HepG2 (cell line): ENCODE results near the gene WASHC3. TPM values are rescaled to one million over a fixed set of nuclear protein-coding genes. Genes with fewer than 3 reads are reported as not detected.

Source experiments
- DR1 ChIP-seq: sonication (generic); formaldehyde crosslinking; IDR thresholded peaks from 2 replicates; pipeline ENCODE4 v1.8.0; 2021; ENCODE audit warnings: mild to moderate bottlenecking, missing genetic modification reagents, inconsistent platforms
- GFI1 ChIP-seq: sonication (generic); formaldehyde crosslinking; IDR thresholded peaks from 2 replicates; pipeline ENCODE4 v1.5.0; 2020; ENCODE audit warnings: missing genetic modification reagents, mild to moderate bottlenecking, borderline replicate concordance
- MTA1 ChIP-seq: sonication (generic); formaldehyde crosslinking; IDR thresholded peaks from 2 replicates; pipeline ENCODE4 v1.4.0; 2020; ENCODE audit warnings: missing genetic modification reagents, mild to moderate bottlenecking, borderline replicate concordance
- NBN ChIP-seq: fragments of 450-650 bp; conservative IDR thresholded peaks from 2 replicates; pipeline ENCODE4 v1.6.1; 2017
- NCOA2 ChIP-seq: sonication (generic); formaldehyde crosslinking; IDR thresholded peaks from 2 replicates; pipeline ENCODE4 v1.8.0; 2022; ENCODE audit warnings: inconsistent platforms
- NCOA5 ChIP-seq: sonication (generic); formaldehyde crosslinking; IDR thresholded peaks from 2 replicates; pipeline ENCODE4 v1.4.0; 2020; ENCODE audit warnings: missing genetic modification reagents
- POLR2A ChIP-seq, 2 experiments: IDR thresholded peaks; 2 replicates each; pipeline ENCODE4 v1.6.1; 2011; ENCODE audit warnings: low read depth in 2 of 2, low read length in 2 of 2, mild to moderate bottlenecking in 1 of 2, moderate library complexity in 1 of 2; ENCODE audit not compliant: insufficient read depth in 1 of 2
- ZBTB1 ChIP-seq: sonication (generic); formaldehyde crosslinking; IDR thresholded peaks from 2 replicates; pipeline ENCODE4 v1.4.0; 2020; ENCODE audit warnings: missing genetic modification reagents, borderline replicate concordance
- ZNF33B ChIP-seq: sonication (generic); formaldehyde crosslinking; IDR thresholded peaks from 2 replicates; pipeline ENCODE4 v1.5.1; 2020; ENCODE audit warnings: mild to moderate bottlenecking, missing genetic modification reagents
- ZNF570 ChIP-seq: sonication (generic); formaldehyde crosslinking; IDR thresholded peaks from 2 replicates; pipeline ENCODE4 v1.4.0; 2020; ENCODE audit warnings: mild to moderate bottlenecking, missing genetic modification reagents, borderline replicate concordance
- polyA plus RNA-seq, 8 experiments: library from polyadenylated mRNA; depleted of rRNA in 3 of 8; stranded (reverse) in 7 of 8; unstranded in 1 of 8; fragments of >200 nt; fragmentation: Illumina TruSeq in 4 of 8; extraction: Trizol in 4 of 8; gene quantifications; 2 replicates each; pipeline versions ENCODE4 v1.2.1 to v1.2.3, GENCODE V29; 2011 to 2016; ENCODE audit warnings: low read depth in 4 of 8, missing spikeins in 1 of 8, mixed read lengths in 1 of 8; ENCODE audit not compliant: insufficient read depth in 1 of 8
- total RNA-seq, 5 experiments: library from RNA; depleted of rRNA; stranded (reverse); fragments of >200 nt; fragmentation: Illumina TruSeq; extraction: Trizol; gene quantifications; 2 replicates each; pipeline ENCODE4 v1.2.3, GENCODE V29; 2016; ENCODE audit warnings: low read depth in 1 of 5
- TF ChIP-seq, protein P1 (sequence below): sonication (generic); formaldehyde crosslinking; IDR thresholded peaks from 2 replicates; pipeline ENCODE4 v1.4.0; 2020; ENCODE audit warnings: mild to moderate bottlenecking, missing genetic modification reagents
- TF ChIP-seq, protein P2 (sequence below): sonication (generic); formaldehyde crosslinking; conservative IDR thresholded peaks from 2 replicates; pipeline ENCODE4 v1.4.0; 2020; ENCODE audit warnings: missing genetic modification reagents
- TF ChIP-seq, protein P3 (sequence below): sonication (generic); formaldehyde crosslinking; IDR thresholded peaks from 2 replicates; pipeline ENCODE4 v1.5.0; 2020; ENCODE audit warnings: missing genetic modification reagents
- TF ChIP-seq, protein P4 (sequence below): sonication (generic); formaldehyde crosslinking; IDR thresholded peaks from 2 replicates; pipeline ENCODE4 v1.4.0; 2020; ENCODE audit warnings: missing genetic modification reagents, mild to moderate bottlenecking, borderline replicate concordance
- TF ChIP-seq, protein P5 (sequence below): sonication (generic); formaldehyde crosslinking; conservative IDR thresholded peaks from 2 replicates; pipeline ENCODE4 v1.4.0; 2020; ENCODE audit warnings: mild to moderate bottlenecking, missing genetic modification reagents, moderate library complexity

WASHC3 gene
- total and polyA plus RNA-seq, 2 of the 13 experiments (the other 11 are each of a cell fraction or from before 2014, with no cell fraction given): 32.7 to 47.3 TPM

DNA sequence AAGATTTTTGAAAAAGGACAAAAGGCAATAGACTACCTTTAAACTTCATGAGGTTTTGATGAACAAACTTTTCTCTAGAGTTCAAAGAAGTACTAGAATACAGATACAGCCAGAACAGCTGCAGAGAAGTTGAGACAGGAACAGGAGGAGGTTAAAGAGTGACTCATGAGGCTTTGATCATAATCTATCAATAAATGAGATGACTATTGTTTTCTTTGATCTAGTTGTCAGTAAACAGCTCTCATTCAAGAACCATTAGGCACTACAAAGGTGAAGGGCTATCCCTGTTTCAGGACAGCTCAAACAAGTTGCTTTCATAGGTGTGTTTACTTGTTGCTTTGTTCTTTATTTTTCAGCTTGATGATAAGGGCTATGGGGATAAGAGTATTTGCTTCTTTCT is 2.4 kb downstream of the WASHC3 start (continued):
- TF ChIP-seq, protein P1, sequence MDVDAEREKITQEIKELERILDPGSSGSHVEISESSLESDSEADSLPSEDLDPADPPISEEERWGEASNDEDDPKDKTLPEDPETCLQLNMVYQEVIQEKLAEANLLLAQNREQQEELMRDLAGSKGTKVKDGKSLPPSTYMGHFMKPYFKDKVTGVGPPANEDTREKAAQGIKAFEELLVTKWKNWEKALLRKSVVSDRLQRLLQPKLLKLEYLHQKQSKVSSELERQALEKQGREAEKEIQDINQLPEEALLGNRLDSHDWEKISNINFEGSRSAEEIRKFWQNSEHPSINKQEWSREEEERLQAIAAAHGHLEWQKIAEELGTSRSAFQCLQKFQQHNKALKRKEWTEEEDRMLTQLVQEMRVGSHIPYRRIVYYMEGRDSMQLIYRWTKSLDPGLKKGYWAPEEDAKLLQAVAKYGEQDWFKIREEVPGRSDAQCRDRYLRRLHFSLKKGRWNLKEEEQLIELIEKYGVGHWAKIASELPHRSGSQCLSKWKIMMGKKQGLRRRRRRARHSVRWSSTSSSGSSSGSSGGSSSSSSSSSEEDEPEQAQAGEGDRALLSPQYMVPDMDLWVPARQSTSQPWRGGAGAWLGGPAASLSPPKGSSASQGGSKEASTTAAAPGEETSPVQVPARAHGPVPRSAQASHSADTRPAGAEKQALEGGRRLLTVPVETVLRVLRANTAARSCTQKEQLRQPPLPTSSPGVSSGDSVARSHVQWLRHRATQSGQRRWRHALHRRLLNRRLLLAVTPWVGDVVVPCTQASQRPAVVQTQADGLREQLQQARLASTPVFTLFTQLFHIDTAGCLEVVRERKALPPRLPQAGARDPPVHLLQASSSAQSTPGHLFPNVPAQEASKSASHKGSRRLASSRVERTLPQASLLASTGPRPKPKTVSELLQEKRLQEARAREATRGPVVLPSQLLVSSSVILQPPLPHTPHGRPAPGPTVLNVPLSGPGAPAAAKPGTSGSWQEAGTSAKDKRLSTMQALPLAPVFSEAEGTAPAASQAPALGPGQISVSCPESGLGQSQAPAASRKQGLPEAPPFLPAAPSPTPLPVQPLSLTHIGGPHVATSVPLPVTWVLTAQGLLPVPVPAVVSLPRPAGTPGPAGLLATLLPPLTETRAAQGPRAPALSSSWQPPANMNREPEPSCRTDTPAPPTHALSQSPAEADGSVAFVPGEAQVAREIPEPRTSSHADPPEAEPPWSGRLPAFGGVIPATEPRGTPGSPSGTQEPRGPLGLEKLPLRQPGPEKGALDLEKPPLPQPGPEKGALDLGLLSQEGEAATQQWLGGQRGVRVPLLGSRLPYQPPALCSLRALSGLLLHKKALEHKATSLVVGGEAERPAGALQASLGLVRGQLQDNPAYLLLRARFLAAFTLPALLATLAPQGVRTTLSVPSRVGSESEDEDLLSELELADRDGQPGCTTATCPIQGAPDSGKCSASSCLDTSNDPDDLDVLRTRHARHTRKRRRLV: no peak
- TF ChIP-seq ZNF33B: no peak
- TF ChIP-seq, protein P2, sequence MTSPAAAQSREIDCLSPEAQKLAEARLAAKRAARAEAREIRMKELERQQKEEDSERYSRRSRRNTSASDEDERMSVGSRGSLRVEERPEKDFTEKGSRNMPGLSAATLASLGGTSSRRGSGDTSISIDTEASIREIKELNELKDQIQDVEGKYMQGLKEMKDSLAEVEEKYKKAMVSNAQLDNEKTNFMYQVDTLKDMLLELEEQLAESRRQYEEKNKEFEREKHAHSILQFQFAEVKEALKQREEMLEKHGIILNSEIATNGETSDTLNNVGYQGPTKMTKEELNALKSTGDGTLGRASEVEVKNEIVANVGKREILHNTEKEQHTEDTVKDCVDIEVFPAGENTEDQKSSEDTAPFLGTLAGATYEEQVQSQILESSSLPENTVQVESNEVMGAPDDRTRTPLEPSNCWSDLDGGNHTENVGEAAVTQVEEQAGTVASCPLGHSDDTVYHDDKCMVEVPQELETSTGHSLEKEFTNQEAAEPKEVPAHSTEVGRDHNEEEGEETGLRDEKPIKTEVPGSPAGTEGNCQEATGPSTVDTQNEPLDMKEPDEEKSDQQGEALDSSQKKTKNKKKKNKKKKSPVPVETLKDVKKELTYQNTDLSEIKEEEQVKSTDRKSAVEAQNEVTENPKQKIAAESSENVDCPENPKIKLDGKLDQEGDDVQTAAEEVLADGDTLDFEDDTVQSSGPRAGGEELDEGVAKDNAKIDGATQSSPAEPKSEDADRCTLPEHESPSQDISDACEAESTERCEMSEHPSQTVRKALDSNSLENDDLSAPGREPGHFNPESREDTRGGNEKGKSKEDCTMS (CRISPR knock-in tag): no peak
- TF ChIP-seq, protein P3, sequence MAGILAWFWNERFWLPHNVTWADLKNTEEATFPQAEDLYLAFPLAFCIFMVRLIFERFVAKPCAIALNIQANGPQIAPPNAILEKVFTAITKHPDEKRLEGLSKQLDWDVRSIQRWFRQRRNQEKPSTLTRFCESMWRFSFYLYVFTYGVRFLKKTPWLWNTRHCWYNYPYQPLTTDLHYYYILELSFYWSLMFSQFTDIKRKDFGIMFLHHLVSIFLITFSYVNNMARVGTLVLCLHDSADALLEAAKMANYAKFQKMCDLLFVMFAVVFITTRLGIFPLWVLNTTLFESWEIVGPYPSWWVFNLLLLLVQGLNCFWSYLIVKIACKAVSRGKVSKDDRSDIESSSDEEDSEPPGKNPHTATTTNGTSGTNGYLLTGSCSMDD (CRISPR knock-in tag): no peak
- TF ChIP-seq, protein P4, sequence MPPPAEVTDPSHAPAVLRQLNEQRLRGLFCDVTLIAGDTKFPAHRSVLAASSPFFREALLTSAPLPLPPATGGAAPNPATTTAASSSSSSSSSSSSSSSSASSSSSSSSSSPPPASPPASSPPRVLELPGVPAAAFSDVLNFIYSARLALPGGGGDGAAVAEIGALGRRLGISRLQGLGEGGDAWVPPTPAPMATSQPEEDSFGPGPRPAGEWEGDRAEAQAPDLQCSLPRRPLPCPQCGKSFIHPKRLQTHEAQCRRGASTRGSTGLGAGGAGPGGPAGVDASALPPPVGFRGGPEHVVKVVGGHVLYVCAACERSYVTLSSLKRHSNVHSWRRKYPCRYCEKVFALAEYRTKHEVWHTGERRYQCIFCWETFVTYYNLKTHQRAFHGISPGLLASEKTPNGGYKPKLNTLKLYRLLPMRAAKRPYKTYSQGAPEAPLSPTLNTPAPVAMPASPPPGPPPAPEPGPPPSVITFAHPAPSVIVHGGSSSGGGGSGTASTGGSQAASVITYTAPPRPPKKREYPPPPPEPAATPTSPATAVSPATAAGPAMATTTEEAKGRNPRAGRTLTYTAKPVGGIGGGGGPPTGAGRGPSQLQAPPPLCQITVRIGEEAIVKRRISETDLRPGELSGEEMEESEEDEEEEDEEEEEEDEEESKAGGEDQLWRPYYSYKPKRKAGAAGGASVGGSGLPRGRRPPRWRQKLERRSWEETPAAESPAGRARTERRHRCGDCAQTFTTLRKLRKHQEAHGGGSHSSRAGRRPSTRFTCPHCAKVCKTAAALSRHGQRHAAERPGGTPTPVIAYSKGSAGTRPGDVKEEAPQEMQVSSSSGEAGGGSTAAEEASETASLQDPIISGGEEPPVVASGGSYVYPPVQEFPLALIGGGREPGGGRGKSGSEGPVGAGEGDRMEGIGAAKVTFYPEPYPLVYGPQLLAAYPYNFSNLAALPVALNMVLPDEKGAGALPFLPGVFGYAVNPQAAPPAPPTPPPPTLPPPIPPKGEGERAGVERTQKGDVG (CRISPR knock-in tag): no peak
- no peak for TF ChIP-seq NBN
- no peak for TF ChIP-seq ZBTB1 (CRISPR knock-in tag)
- peak; percentile 92 for TF ChIP-seq NCOA2
- TF ChIP-seq MTA1 (CRISPR knock-in tag): no peak
- TF ChIP-seq ZNF570 (CRISPR knock-in tag): no peak
- TF ChIP-seq, protein P5, sequence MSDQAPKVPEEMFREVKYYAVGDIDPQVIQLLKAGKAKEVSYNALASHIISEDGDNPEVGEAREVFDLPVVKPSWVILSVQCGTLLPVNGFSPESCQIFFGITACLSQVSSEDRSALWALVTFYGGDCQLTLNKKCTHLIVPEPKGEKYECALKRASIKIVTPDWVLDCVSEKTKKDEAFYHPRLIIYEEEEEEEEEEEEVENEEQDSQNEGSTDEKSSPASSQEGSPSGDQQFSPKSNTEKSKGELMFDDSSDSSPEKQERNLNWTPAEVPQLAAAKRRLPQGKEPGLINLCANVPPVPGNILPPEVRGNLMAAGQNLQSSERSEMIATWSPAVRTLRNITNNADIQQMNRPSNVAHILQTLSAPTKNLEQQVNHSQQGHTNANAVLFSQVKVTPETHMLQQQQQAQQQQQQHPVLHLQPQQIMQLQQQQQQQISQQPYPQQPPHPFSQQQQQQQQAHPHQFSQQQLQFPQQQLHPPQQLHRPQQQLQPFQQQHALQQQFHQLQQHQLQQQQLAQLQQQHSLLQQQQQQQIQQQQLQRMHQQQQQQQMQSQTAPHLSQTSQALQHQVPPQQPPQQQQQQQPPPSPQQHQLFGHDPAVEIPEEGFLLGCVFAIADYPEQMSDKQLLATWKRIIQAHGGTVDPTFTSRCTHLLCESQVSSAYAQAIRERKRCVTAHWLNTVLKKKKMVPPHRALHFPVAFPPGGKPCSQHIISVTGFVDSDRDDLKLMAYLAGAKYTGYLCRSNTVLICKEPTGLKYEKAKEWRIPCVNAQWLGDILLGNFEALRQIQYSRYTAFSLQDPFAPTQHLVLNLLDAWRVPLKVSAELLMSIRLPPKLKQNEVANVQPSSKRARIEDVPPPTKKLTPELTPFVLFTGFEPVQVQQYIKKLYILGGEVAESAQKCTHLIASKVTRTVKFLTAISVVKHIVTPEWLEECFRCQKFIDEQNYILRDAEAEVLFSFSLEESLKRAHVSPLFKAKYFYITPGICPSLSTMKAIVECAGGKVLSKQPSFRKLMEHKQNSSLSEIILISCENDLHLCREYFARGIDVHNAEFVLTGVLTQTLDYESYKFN (CRISPR knock-in tag): peak; percentile 81
- TF ChIP-seq POLR2A (IDR thresholded peaks at IDR 0.05; ENCODE audit: insufficient read depth in 1 of 2, low read depth in 2 of 2, low read length in 2 of 2): no peak
- no peak for TF ChIP-seq NCOA5 (CRISPR knock-in tag)
- no peak for TF ChIP-seq DR1 (CRISPR knock-in tag)
- TF ChIP-seq GFI1: 0 out of 2 replicates have a peak, but pooled peaks have one; percentile 39
